HG02610 (cell line): ENCODE measurements around the gene MYO6.

ENCODE experiments used
- ATAC-seq: cut with Tn5 transposase; IDR thresholded peaks from one replicate; pipeline ENCODE4 v1.9.1; 2021; ENCODE audit warnings: mild to moderate bottlenecking, moderate library complexity; ENCODE audit not compliant: unreplicated experiment

MYO6 gene

DNA sequence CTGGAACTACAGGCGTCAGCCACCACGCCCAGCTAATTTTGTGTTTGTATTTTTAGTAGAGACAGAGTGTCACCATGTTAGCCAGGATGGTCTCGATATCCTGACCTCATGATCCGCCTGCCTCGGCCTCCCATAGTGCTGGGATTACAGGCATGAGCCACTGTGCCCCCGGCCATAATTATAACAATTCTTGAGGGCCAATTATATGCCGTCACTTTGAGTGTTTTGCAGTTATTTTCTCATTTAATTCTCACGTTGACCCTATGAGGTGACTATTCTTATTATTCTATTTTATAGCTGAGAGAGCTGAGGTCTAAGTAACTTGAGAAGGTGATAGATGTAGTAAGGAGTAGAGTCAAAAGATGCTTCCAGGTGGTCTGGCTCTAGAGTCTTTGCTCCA is 13.0 kb downstream of the MYO6 start:
- no peak for ATAC-seq

DNA sequence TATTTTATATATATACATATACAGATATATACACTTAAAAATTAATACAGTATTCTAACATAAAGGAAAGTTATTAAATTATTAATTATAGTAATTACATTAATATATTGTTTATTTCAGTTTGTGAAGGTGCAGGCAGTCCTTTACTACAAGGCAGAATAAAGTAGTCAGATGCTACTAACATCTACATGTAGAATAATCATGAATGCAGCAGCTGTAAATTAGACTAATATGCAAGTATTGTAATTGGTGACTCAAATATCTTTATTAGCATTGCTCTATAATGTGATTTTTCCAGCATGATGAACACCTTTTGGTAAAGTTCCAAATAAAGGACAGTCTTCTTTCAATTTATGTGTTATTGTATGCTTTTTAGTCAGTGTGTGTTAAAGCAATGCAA is 17.3 kb downstream of the MYO6 start:
- ATAC-seq = no peak

DNA sequence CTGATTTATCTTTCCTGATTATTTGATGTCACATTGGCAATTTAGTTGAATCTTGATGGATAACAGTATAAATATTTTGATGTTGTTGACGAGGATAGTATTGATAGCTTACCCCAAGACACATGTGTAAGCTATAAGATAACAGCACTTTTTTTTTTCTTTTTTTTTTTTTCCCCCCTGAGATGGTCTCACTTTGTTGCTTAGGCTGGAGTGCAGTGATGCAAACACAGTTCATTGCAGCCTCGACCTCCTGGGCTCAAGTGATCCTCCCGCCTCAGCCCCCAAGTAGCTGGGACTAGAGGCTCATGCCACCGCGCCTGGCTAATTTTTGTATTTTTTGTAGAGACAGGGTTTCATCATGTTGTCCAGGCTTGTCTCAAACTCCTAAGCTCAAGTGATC is 21.8 kb downstream of the MYO6 start:
- ATAC-seq = no peak

DNA sequence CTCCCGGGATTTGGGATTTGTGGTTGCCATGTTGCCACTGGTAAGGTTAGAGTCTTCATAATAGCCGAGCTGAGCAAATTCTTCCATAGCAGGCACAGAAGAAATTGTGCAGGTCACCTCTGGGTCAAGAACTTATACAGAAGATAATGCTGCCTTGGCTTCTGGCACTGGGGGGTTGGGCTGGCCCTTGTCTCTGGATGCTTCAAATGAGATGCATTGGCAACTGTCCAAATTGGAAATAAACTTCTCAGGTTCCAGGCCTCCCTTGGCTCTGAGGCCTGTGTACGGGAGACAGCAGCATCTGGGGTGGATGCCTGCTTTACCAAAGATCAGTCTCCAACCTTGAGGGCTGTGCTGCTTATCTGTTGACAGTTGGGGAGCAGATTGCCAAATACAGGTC is 26.2 kb downstream of the MYO6 start:
- ATAC-seq = no peak

DNA sequence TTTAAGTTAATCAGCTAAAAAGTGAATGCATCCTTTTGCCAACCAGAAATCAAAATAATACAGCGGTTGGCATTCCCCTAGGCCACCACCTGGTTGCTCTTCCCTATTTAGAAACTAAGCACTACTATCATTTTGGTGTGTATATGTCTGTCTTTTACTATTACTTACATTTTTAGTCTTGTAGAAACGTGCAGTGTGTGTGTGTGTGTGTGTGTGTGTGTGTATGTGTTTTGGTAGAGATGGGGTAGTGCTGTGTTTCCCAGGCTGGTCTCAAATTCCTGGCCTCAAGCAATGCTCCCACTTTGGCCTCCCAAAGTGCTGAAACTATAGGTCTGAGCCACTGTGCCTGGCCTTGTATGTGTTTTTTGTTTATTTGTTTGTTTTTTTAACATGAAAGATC is 27.4 kb downstream of the MYO6 start:
- no peak for ATAC-seq

DNA sequence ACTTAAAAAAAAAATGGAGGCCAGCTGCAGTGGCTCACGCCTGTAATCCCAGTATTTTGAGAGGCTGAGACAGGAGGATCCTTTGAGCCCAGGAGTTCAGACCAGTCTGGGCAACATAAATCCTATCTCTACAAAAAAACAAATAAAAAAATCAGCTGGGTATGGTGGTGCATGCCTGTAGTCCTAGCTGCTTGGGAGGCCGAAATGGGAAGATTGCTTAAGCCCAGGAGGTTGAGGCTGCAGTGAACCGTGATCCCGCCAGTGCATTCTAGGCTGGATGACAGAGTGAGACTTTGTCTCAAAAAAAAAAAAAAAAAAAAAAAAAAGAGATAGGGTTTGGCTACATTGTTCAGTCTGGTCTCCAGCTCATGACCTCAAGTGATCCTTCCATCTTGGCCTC is 29.7 kb downstream of the MYO6 start:
- ATAC-seq = no peak

DNA sequence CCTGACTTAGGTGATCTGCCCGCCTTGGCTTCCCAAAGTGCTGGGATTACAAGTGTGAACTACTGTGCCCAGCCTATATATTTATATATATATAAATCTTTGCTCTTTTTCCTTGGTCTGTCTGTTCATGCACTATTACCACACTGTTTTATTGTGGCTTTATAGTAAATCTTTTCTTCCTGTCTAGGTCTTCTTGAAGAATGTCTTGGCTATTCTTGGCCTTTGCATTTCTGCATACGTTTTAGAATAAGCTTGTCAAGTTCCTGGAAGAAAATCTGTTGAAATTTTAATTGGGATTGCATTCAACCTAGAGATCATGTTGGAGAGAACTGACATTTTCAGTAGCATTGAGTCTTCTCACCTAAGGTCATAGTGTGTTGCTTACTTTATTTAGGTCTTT is 37.1 kb downstream of the MYO6 start:
- ATAC-seq = no peak

DNA sequence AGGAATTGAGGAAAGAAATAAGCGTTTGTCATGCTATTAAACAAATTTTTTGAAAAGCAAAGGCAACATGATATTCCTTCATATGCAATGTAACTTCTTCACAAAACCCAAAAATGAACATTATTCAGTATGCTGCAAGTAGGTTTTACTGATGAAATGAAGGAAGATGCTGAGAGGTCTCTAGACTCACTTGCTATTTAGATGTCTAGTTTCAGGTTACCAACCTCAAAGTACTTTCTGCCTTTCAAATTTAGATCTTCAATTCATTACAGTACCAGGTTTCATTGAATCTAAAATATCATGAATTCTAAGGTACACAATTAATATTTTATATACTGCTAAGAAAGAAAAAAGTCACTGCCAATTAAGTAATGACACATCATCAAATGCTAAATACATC is 39.9 kb downstream of the MYO6 start:
- no peak for ATAC-seq

DNA sequence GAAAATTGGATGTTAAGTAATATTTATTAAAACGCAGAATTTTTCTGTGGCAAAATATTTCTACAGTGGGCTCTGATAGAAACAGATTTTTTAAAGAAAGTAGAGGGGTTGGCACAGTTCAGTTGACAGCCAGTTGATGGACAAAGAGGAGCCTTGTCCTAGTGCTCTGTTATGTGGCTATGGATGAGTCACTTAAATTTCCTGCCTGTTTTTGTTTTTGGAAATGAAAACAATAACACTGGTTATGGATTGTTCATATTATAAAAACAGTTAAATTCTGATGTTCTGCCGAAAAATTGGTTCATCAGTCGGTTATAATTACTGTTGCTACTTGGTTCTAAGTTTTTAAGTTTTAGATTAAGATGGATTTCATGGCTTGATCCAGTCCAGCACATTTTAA is 42.8 kb downstream of the MYO6 start:
- no peak for ATAC-seq

DNA sequence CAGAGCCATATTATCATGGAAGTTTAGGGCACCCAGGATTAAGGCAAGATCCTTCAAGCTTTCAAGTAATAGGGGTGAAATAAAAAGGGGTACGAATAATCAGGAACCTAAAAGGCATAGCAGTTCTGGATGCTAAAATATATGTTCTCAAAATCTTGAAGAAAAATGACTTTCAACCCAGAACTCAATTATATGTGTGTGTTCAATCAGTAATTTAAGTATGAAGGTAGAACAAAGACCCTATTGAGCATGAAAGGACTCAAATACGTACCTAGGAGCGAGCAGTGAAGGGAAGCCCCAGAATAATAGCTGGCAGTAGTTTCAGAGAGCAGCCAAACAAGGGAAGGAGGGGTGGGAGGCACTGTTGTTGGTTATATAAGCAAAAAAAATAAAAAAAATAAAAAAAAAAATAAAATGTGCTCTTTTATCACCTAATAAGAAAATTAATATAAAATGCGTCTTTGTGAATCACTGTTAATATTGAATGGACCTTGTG is 45.4 kb downstream of the MYO6 start:
- ATAC-seq = no peak

DNA sequence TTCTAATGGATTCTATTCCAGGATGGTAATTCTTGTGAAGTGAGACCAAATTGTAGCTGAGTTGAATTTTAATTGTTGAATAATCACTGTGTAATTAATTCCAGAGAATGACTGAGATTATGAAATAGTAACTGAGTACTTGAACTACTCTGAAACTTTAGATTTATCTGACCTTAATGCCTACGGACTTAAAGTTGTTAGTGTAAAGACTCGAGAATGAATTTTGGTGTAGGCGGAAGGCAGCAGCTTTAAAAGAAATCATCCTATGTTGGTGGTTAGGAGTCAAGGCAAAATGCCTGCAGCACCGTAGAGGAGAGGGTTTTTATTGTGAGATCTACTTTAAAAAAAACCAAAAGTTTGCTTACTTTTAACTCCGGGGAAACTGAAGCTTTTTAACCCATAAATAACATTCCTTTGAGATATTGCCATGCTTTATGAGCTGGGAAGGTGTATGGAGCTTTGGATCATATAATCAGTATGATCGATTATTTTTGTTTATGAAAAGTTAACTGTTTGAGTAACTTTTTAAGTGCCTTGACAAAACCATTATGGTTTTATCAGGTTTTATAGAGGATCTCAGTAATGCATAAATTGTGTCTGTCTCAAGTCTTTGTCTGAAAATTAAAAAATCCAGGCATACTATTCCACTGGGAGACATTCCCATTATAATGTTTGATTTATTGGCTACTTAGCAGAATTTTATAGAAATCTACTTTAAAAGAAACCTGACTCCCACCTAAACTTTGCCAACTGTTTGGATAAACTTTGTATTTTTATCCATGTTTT is 46.1 kb downstream of the MYO6 start:
- no peak for ATAC-seq

DNA sequence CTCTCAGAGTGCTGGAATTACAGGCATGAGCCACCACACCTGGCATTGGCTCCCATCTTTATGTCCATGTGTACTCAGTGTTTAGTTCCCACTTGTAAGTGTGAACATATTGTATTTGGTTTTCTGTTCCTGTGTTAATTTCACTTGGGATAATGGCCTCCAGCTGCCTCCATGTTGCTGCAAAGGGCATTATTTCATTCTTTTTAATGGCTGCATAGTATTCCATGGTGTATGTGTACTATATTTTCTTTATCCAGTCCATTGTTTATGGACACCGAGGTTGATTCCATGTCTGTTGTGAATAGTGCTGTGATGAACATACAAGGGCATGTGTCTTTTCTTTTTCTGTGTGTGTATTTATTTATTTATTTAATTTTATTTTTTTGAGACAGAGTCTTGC is 47.7 kb downstream of the MYO6 start:
- no peak for ATAC-seq

DNA sequence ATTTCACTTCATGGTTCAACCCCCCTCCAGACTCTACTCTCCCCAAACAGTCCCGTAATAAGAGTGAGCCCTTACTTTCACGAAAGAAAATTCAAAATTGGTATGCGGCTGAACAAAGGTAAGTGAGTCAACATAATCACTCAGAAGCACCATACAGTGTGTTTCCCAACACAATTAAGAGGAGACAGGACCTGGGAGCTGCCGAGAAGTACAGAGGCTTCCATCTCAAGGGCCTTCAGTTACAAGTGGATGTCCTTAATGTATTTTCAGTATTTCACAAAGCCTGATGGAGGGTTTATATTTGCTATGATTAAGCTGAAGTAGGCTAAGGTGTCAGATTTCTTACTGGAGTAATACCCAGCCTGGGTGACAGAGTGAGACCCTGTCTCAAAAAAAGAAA is 51.1 kb downstream of the MYO6 start:
- ATAC-seq = no peak

DNA sequence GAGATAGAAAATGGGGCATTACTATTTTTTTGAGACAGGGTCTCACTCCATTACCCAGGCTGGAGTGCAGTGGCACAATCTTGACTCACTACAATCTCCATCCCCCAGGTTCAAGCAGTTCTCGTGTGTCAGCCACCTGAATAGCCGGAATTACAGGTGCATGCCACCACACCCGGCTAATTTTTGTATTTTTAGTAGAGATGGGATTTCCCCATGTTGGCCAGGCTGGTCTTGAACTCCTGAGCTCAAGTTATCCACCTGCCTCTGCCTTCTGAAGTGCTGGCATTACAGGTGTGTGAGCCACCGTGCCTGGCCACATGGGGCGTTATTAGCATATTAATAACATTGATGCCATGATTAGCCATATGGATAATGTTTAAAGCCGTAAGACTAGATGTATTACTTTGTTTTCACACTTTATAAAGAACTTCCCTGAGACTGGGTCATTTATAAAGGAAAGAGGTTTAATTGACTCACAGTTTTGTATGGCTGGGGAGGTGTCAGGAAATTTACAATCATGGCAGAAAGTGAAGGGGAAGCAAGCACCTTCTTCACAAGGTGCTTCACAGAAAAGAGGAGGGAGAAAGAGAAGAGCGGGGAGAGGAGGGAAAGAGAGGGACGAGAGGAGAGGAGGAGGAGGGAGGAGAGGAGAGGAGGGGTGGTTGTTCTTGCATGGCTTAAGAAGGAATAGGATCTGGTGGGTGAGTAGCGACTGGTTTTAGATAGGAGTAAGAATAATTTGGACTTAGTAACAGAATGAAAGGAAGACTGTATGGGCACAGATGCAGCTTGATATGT is 51.9 kb downstream of the MYO6 start:
- no peak for ATAC-seq

DNA sequence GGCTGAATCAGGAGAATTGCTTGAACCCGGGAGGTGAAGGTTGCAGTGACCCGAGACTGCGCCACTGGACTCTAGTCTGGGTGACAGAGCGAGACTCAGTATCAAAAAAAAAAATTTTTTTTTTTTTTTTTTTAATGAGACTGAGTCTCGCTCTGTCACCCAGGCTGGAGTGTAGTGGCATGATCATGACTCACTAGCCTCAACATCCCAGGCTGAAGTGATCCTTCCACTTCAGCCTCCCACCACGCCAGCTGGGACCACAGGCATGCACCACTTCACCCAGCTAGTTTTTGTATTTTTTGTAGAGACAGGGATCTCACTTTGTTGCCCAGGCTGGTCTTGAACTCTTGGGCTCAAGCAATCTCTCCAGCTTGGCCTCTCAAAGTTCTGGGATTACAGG is 53.3 kb downstream of the MYO6 start:
- ATAC-seq = no peak

DNA sequence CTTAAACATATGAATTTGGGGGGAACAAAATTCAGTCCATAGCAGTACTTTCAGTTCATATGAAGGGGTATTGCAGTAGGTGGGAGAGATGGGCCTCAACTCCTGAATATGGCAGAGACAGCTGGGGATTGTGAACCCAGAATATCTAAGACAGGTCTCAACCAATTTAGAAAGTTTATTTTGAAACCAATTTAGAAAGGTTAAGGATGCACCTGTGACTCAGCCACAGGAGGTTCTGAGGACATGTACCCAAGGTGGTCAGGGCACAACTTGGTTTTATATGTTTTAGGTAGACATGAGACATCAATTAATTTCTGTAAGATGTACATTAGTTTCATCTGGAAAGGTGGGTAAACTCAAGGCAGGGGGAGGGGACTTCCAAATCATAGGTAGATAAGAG is 59.5 kb downstream of the MYO6 start:
- no peak for ATAC-seq

DNA sequence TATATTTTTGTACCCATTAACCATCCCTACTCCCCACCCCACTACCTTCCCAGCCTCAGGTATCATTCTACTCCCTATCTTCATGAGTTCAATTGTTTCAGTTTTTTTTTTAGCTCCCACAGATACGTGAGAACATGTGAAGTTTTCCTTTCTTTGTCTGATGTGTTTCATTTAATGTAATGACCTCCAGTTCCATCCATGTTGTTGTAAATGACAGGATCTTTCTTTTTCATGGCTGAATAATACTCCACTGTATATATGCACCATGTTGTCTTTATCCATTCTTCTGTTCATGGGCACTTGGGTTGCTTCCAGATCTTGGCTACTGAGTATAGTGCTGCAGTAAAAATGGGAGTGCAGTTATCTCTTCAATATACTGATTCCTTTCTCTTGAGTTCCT is 63.5 kb downstream of the MYO6 start:
- ATAC-seq = no peak

DNA sequence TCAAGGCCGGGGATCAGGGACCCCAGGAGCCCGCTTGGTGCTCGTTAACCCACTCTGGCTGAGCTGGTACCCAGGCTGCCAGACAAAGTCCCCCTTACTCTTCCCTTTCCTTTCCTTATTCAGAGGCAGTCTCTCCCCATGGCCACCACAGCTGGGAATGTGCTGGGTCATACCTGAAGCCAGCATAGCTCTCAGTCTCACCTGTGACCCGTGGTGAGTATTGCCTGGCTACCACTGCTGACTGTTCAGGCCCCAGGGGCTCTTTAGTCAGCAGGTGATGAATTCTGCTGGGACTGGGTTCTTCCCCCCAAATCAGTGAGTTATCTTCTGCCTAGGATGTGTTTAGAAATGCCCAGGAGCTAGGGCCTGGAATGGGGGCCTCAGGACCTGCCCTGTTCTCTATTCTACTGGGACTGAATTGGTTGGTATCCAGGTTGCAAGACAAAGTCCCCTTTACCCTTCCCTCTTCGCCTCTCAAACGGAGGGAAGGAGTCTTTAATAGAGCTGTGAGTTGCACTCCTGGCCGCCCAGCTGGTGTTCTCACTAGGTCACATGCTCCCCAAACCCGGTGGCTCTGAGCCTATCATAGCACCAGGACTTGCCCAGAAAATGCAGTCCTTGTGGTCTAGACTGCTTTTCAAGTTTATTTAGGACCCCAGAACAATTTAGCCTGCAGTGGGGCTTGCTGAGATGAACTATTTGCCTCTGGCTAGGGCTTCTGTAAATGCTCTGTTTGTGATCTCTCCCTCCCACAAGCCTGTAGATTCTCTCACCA is 64.6 kb downstream of the MYO6 start:
- ATAC-seq = no peak

DNA sequence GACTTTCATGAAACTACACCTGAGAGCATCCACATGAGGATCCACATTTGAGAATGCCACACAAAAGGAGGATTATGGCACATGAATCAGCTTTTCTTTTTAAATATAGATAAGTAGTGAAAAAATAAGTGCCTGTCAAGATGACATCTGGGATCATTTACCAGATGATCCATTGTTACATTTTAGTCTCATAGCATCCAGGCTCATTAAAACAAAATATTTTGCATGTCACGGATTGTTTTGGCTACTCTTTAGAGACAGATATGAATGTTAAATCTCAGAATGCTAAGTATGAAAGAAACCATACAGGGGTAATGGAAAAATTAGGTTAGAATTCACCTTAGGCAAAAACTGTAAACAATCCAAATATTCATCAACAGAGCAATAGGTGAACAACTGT is 66.7 kb downstream of the MYO6 start:
- no peak for ATAC-seq

DNA sequence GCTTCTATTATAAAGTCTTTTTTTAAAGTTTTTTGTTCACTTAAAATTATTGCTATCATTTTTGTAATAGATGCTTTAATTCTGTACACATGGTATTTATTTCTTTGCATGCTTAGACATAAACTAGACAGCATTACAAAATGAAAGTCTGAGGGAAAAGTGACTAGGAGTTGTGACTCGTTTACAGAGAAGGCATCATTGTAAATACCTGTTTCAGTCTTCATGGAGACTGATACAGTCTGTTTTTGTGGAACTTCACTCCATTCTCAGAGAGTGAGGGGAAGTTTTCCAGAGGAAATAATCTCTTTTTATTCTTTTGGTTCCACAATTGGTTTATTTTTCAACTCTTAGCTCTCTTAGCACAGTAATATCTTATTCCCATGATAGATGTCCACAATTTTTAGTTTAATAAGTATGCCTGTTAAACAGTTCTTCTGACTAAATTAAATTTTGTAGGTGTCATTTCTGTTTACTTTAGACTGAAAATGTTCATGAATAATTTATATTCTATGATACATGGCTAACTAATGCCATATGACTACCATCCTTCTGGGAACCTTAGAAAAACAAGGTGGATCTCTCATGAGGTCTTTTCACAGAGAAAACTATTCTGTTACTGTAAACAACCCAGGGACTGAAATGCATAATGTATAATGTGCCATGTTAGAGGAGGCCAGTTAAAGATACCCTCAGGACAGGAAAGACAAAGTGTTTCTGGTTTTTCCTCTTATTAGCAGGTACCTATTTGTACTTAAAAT is 69.2 kb downstream of the MYO6 start:
- ATAC-seq = no peak
